H9 (cell line): Measurements from ENCODE around the gene ESPL1. TPM values are rescaled to one million over a fixed set of nuclear protein-coding genes. Genes with fewer than 3 reads are reported as not detected.

ENCODE experiments used
- DNase-seq: peaks from one replicate; pipeline ENCODE4 v3.0.0-alpha.2; 2017
- H2AFZ ChIP-seq: one replicate; pipeline ENCODE4 v1.6.1; 2013; ENCODE audit warnings: mild to moderate bottlenecking, low read length, control low read depth, moderate library complexity
- H2AK5ac ChIP-seq: 2 replicates; pipeline ENCODE4 v1.6.1; 2013; ENCODE audit warnings: low read length, control low read depth, mixed read lengths; ENCODE audit not compliant: insufficient read length
- H2BK120ac ChIP-seq: one replicate; pipeline ENCODE4 v1.6.1; 2013; ENCODE audit warnings: low read depth, mild to moderate bottlenecking, low read length, control low read depth, inconsistent platforms; ENCODE audit not compliant: poor library complexity, severe bottlenecking
- H2BK12ac ChIP-seq: 2 replicates; pipeline ENCODE4 v1.6.1; 2013; ENCODE audit warnings: low read length, control low read depth, mixed read lengths, low read depth; ENCODE audit not compliant: insufficient read length
- H2BK15ac ChIP-seq: 2 replicates; pipeline ENCODE4 v1.6.1; 2013; ENCODE audit warnings: low read depth, low read length, control low read depth
- H2BK20ac ChIP-seq: one replicate; pipeline ENCODE4 v1.6.1; 2013; ENCODE audit warnings: low read depth, mild to moderate bottlenecking, low read length, control low read depth, inconsistent platforms; ENCODE audit not compliant: poor library complexity, severe bottlenecking
- H2BK5ac ChIP-seq: 2 replicates; pipeline ENCODE4 v1.6.1; 2013; ENCODE audit warnings: low read length, control low read depth, mixed read lengths; ENCODE audit not compliant: insufficient read length
- H3K14ac ChIP-seq: 2 replicates; pipeline ENCODE4 v1.6.1; 2013; ENCODE audit warnings: low read length, control low read depth; ENCODE audit not compliant: insufficient read depth
- H3K18ac ChIP-seq: 2 replicates; pipeline ENCODE4 v1.6.1; 2013; ENCODE audit warnings: low read depth, mild to moderate bottlenecking, mixed read lengths, low read length, control low read depth; ENCODE audit not compliant: insufficient read length
- H3K23ac ChIP-seq: 2 replicates; pipeline ENCODE4 v1.6.1; 2013; ENCODE audit warnings: low read length, control low read depth, mixed read lengths, low read depth; ENCODE audit not compliant: insufficient read length
- H3K23me2 ChIP-seq: 2 replicates; pipeline ENCODE4 v1.6.1; 2013; ENCODE audit warnings: low read depth, mild to moderate bottlenecking, mixed read lengths, low read length, control low read depth; ENCODE audit not compliant: insufficient read length, poor library complexity, severe bottlenecking
- H3K27ac ChIP-seq: 2 replicates; pipeline ENCODE4 v1.5.1; 2013; ENCODE audit warnings: low read length, control low read depth, mixed read lengths, low read depth; ENCODE audit not compliant: insufficient read length
- H3K27me3 ChIP-seq: 2 replicates; pipeline ENCODE4 v1.6.1; 2013; ENCODE audit warnings: low read length, control low read depth, inconsistent platforms; ENCODE audit not compliant: insufficient read depth
- H3K4ac ChIP-seq: 2 replicates; pipeline ENCODE4 v1.6.1; 2013; ENCODE audit warnings: low read depth, mild to moderate bottlenecking, control low read depth, inconsistent platforms, low read length, moderate library complexity
- H3K4me1 ChIP-seq: 2 replicates; pipeline ENCODE4 v1.6.1; 2013; ENCODE audit warnings: low read length, control low read depth, inconsistent platforms; ENCODE audit not compliant: insufficient read depth
- H3K4me2 ChIP-seq: 2 replicates; pipeline ENCODE4 v1.6.1; 2013; ENCODE audit warnings: low read length, control low read depth, mixed read lengths; ENCODE audit not compliant: insufficient read length, insufficient read depth
- H3K56ac ChIP-seq: 2 replicates; pipeline ENCODE4 v1.6.1; 2013; ENCODE audit warnings: low read depth, mild to moderate bottlenecking, mixed read lengths, low read length, control low read depth; ENCODE audit not compliant: insufficient read length
- H3K79me1 ChIP-seq: 2 replicates; pipeline ENCODE4 v1.6.1; 2013; ENCODE audit warnings: low read depth, mild to moderate bottlenecking, moderate library complexity, low read length, control low read depth, inconsistent platforms; ENCODE audit not compliant: insufficient read depth, poor library complexity, severe bottlenecking
- H3K79me2 ChIP-seq: 2 replicates; pipeline ENCODE4 v1.6.1; 2013; ENCODE audit warnings: low read length, control low read depth, inconsistent platforms; ENCODE audit not compliant: insufficient read depth
- H3K9ac ChIP-seq: 2 replicates; pipeline ENCODE4 v1.6.1; 2013; ENCODE audit warnings: low read length, control low read depth, mixed read lengths; ENCODE audit not compliant: insufficient read length; ENCODE audit errors: extremely low read depth
- H3K9me3 ChIP-seq: one replicate; pipeline ENCODE4 v1.6.1; 2013; ENCODE audit warnings: low read depth, low read length, inconsistent platforms; ENCODE audit not compliant: control insufficient read depth
- H3T11ph ChIP-seq: one replicate; pipeline ENCODE4 v1.6.1; 2013; ENCODE audit warnings: mild to moderate bottlenecking, low read length, control low read depth, inconsistent platforms
- H4K20me1 ChIP-seq: one replicate; pipeline ENCODE4 v1.6.1; 2013; ENCODE audit not compliant: control insufficient read depth, insufficient read length, insufficient read depth
- H4K5ac ChIP-seq: 2 replicates; pipeline ENCODE4 v1.6.1; 2013; ENCODE audit warnings: low read depth, mild to moderate bottlenecking, mixed read lengths, low read length, control low read depth; ENCODE audit not compliant: insufficient read length
- H4K8ac ChIP-seq: replicated peaks from 2 replicates; pipeline ENCODE4 v1.6.1; 2013; ENCODE audit warnings: low read length, control low read depth, mixed read lengths, low read depth; ENCODE audit not compliant: insufficient read length
- H4K91ac ChIP-seq: 2 replicates; pipeline ENCODE4 v1.6.1; 2013; ENCODE audit warnings: low read depth, mild to moderate bottlenecking, moderate library complexity, mixed read lengths, low read length, control low read depth; ENCODE audit not compliant: insufficient read length
- H3K27ac Mint-ChIP-seq, 3 experiments: 2 replicates in 2 of 3; 3 replicates in 1 of 3; pipeline ENCODE4 v1.8.0; 2020 to 2021; ENCODE audit warnings: mixed read lengths in 3 of 3, mild to moderate bottlenecking in 1 of 3, moderate library complexity in 1 of 3
- H3K27me3 Mint-ChIP-seq: 2 replicates; pipeline ENCODE4 v1.8.0; 2021; ENCODE audit warnings: low read depth, mild to moderate bottlenecking, moderate library complexity, mixed read lengths
- H3K36me3 Mint-ChIP-seq, 3 experiments: 2 replicates in 2 of 3; 3 replicates in 1 of 3; pipeline ENCODE4 v1.8.0; 2020 to 2021; ENCODE audit warnings: low read depth in 3 of 3, mixed read lengths in 3 of 3; ENCODE audit not compliant: insufficient read depth in 1 of 3
- H3K4me1 Mint-ChIP-seq, 2 experiments: 2 replicates each; pipeline ENCODE4 v1.8.0; 2020; ENCODE audit warnings: mixed read lengths in 2 of 2
- H3K4me3 Mint-ChIP-seq, 2 experiments: 2 replicates in 1 of 2; 3 replicates in 1 of 2; pipeline ENCODE4 v1.8.0; 2020 to 2021; ENCODE audit warnings: mild to moderate bottlenecking in 2 of 2, mixed read lengths in 2 of 2, moderate library complexity in 1 of 2
- H3K9me3 Mint-ChIP-seq, 2 experiments: 2 replicates in 1 of 2; 3 replicates in 1 of 2; pipeline ENCODE4 v1.8.0; 2020; ENCODE audit warnings: mild to moderate bottlenecking in 2 of 2, mixed read lengths in 2 of 2, moderate library complexity in 1 of 2
- WGBS: extraction: QIAGEN DNeasy Blood & Tissue Kit; methylation state at CpG from one replicate; pipeline ENCODE4 v1.1.7; 2013; ENCODE audit warnings: missing lambda C conversion rate, low lambda C conversion rate, mixed read lengths; ENCODE audit not compliant: insufficient read length; ENCODE audit errors: extremely low coverage; 5-methylcytosine and 5-hydroxymethylcytosine counted together
- total RNA-seq: library from RNA; stranded (reverse); gene quantifications from 2 replicates; pipeline ENCODE4 v1.2.1, GENCODE V29; 2021
- TF ChIP-seq, protein P1 (sequence below): fragments of 200-600 bp; sonication (generic); conservative IDR thresholded peaks from 3 replicates; pipeline ENCODE4 v1.8.0; 2021; ENCODE audit warnings: antibody characterized with exemption, mild to moderate bottlenecking

ESPL1 gene
- total RNA-seq, 1 experiment from 2014 or later: 43.2 TPM

GRCh38 chr12:53254816-53255545, 13.1 kb upstream of the ESPL1 start:
- Histone ChIP-seq H3K4ac (no peak overlapping the region), H3K27ac (no peak overlapping the region), H3T11ph (no peak overlapping the region), H3K79me1 (peaks cover 4% of the 10 kb centered on the region), H3K23me2 (peaks cover 14% of the 10 kb centered on the region), H3K9me3 (no peaks in the 10 kb centered on the region), H3K27me3 (no peaks in the 10 kb centered on the region), H2BK15ac (no peak overlapping the region), H3K79me2 (peaks cover 3% of the 10 kb centered on the region; the same call in 1 of the 2 replicates), H2BK12ac (no peak overlapping the region), H3K4me2 (no peak overlapping the region), H2AFZ (no peak overlapping the region), H4K8ac (no peak overlapping the region), H4K91ac (no peak overlapping the region), H2BK120ac (no peak overlapping the region), H2BK20ac (no peak overlapping the region), H3K14ac (no peak overlapping the region), H3K23ac (no peak overlapping the region), H2BK5ac (no peak overlapping the region), H3K9ac (no peak overlapping the region), H4K20me1 (no peaks in the 10 kb centered on the region), H2AK5ac (no peak overlapping the region), H4K5ac (no peak overlapping the region), H3K56ac (no peak overlapping the region), H3K4me1 (peaks cover 3% of the 10 kb centered on the region; the same call in 1 of the 2 replicates), H3K18ac (no peak overlapping the region)
- Mint-ChIP-seq H3K9me3 (no peaks in the 10 kb centered on the region), H3K4me3 (no peak overlapping the region), H3K27ac (no peak overlapping the region; a peak in 1 of 7 replicates), H3K4me1 (peaks cover 18 to 19% of the 10 kb centered on the region in 2 experiments), H3K27me3 (no peaks in the 10 kb centered on the region), H3K36me3 (peaks cover 3 to 6% (median 5%) of the 10 kb centered on the region in 3 experiments; a peak in 4 of 7 replicates)
- WGBS: no CpG with 5 or more reads among the region's 1 CpG
- no peak for DNase-seq
- TF ChIP-seq, protein P1, sequence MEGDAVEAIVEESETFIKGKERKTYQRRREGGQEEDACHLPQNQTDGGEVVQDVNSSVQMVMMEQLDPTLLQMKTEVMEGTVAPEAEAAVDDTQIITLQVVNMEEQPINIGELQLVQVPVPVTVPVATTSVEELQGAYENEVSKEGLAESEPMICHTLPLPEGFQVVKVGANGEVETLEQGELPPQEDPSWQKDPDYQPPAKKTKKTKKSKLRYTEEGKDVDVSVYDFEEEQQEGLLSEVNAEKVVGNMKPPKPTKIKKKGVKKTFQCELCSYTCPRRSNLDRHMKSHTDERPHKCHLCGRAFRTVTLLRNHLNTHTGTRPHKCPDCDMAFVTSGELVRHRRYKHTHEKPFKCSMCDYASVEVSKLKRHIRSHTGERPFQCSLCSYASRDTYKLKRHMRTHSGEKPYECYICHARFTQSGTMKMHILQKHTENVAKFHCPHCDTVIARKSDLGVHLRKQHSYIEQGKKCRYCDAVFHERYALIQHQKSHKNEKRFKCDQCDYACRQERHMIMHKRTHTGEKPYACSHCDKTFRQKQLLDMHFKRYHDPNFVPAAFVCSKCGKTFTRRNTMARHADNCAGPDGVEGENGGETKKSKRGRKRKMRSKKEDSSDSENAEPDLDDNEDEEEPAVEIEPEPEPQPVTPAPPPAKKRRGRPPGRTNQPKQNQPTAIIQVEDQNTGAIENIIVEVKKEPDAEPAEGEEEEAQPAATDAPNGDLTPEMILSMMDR: no peak
